Measurements from ENCODE around the gene ZNF329. TPM values are rescaled to one million over a fixed set of nuclear protein-coding genes. Genes with fewer than 3 reads are reported as not detected.
A peak's percentile ranks its signal among the peaks of the same experiment; 100 is the strongest.

The ZNF329 gene
- total RNA-seq, 1 experiment from 2014 or later: 13.1 TPM

- Histone ChIP-seq H3K27ac (ENCODE audit: low read depth, low read length, poor library complexity, severe bottlenecking) (no peak overlapping the region), H3K36me3 (ENCODE audit: insufficient read depth, low read length, poor library complexity, severe bottlenecking) (no peaks in the 10 kb centered on the region), H3K4me3 (ENCODE audit: low read depth, low read length, poor library complexity, severe bottlenecking) (no peak overlapping the region), H3K4me1 (ENCODE audit: insufficient read depth, low read length, poor library complexity, severe bottlenecking) (no peaks in the 10 kb centered on the region), H3K9me3 (ENCODE audit: low read depth, low read length, poor library complexity, severe bottlenecking) (peaks cover 20% of the 10 kb centered on the region), H3K27me3 (replicated peaks; ENCODE audit: insufficient read depth, low read depth, low read length, poor library complexity) (no peaks in the 10 kb centered on the region)
- POLR2A ChIA-PET (ENCODE audit: low non-redundant PET): no interaction called here
- intact Hi-C loops (cut with micrococcal nuclease; ENCODE audit: unreplicated experiment): loop anchor here (10.0 kb wide), 1 partner anchor 602 kb away; the partner anchor contains the start of gene ZNF550
- DNase-seq (ENCODE audit: low spot score): no peak
- CTCF ChIA-PET: no interaction called here
- TF ChIP-seq EZH2 (IDR thresholded peaks at IDR 0.05; ENCODE audit: borderline replicate concordance, low read depth, low read length, poor library complexity, severe bottlenecking): no peak
- TF ChIP-seq CTCF (conservative IDR thresholded peaks at IDR 0.05; ENCODE audit: low read depth, low read length): no peak
- no TSS peak for BruUV-seq (replicated peaks)
These were observed 6.6 kb upstream of the ZNF329 start for GRCh38 chr19:58157045-58157728.

- Histone ChIP-seq H3K27ac (ENCODE audit: low read depth, low read length, poor library complexity, severe bottlenecking) (peak overlapping the region; percentile 65), H3K4me1 (ENCODE audit: insufficient read depth, low read length, poor library complexity, severe bottlenecking) (no peaks in the 10 kb centered on the region), H3K9me3 (ENCODE audit: low read depth, low read length, poor library complexity, severe bottlenecking) (peaks cover 27% of the 10 kb centered on the region), H3K36me3 (ENCODE audit: insufficient read depth, low read length, poor library complexity, severe bottlenecking) (no peaks in the 10 kb centered on the region), H3K4me3 (ENCODE audit: low read depth, low read length, poor library complexity, severe bottlenecking) (peak overlapping the region; percentile 87), H3K27me3 (replicated peaks; ENCODE audit: insufficient read depth, low read depth, low read length, poor library complexity) (no peaks in the 10 kb centered on the region)
- DNase-seq (ENCODE audit: low spot score): peak; percentile 96
- ChIA-PET POLR2A (ENCODE audit: low non-redundant PET) (no interaction called here), CTCF (interaction anchor here (0.6 to 1.0 kb wide), 4 partner anchors 24 to 1229 kb away, joined by 3 to 11 read pairs (median 4); no protein-coding TSS in a partner anchor)
- intact Hi-C loops (cut with micrococcal nuclease; ENCODE audit: unreplicated experiment): loop anchor here (2.0 to 10.0 kb wide), 4 partner anchors 132 to 1050 kb away; partner anchors contain the start of gene ZNF550
- no TSS peak for BruUV-seq (replicated peaks)
- TF ChIP-seq CTCF (conservative IDR thresholded peaks at IDR 0.05; ENCODE audit: low read depth, low read length): peak; percentile 98
- TF ChIP-seq EZH2 (IDR thresholded peaks at IDR 0.05; ENCODE audit: borderline replicate concordance, low read depth, low read length, poor library complexity, severe bottlenecking): no peak
These were observed 4.4 kb upstream of the ZNF329 start for GRCh38 chr19:58154679-58155648.

- DNase-seq (ENCODE audit: low spot score): peak; percentile 8
- Histone ChIP-seq H3K4me1 (ENCODE audit: insufficient read depth, low read length, poor library complexity, severe bottlenecking) (no peaks in the 10 kb centered on the region), H3K4me3 (ENCODE audit: low read depth, low read length, poor library complexity, severe bottlenecking) (peak overlapping the region; percentile 87), H3K27ac (ENCODE audit: low read depth, low read length, poor library complexity, severe bottlenecking) (peak overlapping the region; percentile 65), H3K36me3 (ENCODE audit: insufficient read depth, low read length, poor library complexity, severe bottlenecking) (no peaks in the 10 kb centered on the region), H3K9me3 (ENCODE audit: low read depth, low read length, poor library complexity, severe bottlenecking) (peaks cover 31% of the 10 kb centered on the region), H3K27me3 (replicated peaks; ENCODE audit: insufficient read depth, low read depth, low read length, poor library complexity) (no peaks in the 10 kb centered on the region)
- ChIA-PET POLR2A (ENCODE audit: low non-redundant PET) (no interaction called here), CTCF (interaction anchor here (0.6 kb wide), 1 partner anchor 18 kb away, joined by 3 read pairs; no protein-coding TSS in a partner anchor)
- no peak for TF ChIP-seq EZH2 (IDR thresholded peaks at IDR 0.05; ENCODE audit: borderline replicate concordance, low read depth, low read length, poor library complexity, severe bottlenecking)
- TF ChIP-seq CTCF (conservative IDR thresholded peaks at IDR 0.05; ENCODE audit: low read depth, low read length): no peak
- no TSS peak for BruUV-seq (replicated peaks)
- intact Hi-C loops (cut with micrococcal nuclease; ENCODE audit: unreplicated experiment): loop anchor here (2.0 to 10.0 kb wide), 4 partner anchors 131 to 1049 kb away; partner anchors contain the start of gene ZNF550
These were observed 3.7 kb upstream of the ZNF329 start for GRCh38 chr19:58154287-58154678.

All from A673 (cell line).